K562 (cell line): ENCODE results near the gene TFEC.

Experiments
- CHD7 ChIP-seq: fragments of 200-600 bp; sonication (generic); IDR thresholded peaks from one replicate; pipeline ENCODE4 v1.6.1; 2012; ENCODE audit warnings: mild to moderate bottlenecking, low read depth, low read length, inconsistent platforms
- CTCF ChIP-seq, 3 experiments: IDR thresholded peaks in 2 of 3; conservative IDR thresholded peaks in 1 of 3; 2 replicates each; pipeline ENCODE4 v1.5.1; 2011 to 2012; ENCODE audit warnings: low read length in 3 of 3, mild to moderate bottlenecking in 3 of 3, control low read depth in 2 of 3, improper control_type of control experiment in 1 of 3, inconsistent platforms in 1 of 3, low read depth in 1 of 3, mixed read lengths in 1 of 3, moderate library complexity in 1 of 3; ENCODE audit not compliant: insufficient read depth in 2 of 3
- ETV6 ChIP-seq, 3 experiments: fragments of 150-350 bp in 1 of 3; sonication (generic) in 1 of 3; formaldehyde crosslinking in 1 of 3; IDR thresholded peaks; 2 replicates each; pipeline versions ENCODE4 v1.6.1 to v1.8.0; 2014 to 2022; ENCODE audit warnings: borderline replicate concordance in 2 of 3, low read depth in 2 of 3, antibody characterized with exemption in 1 of 3, low read length in 1 of 3, mild to moderate bottlenecking in 1 of 3, missing genetic modification reagents in 1 of 3
- EZH2 ChIP-seq: IDR thresholded peaks from 2 replicates; pipeline ENCODE4 v1.6.1; 2012; ENCODE audit warnings: low read depth, mild to moderate bottlenecking, inconsistent platforms, low read length, borderline replicate concordance
- KAT8 ChIP-seq: fragments of 450-650 bp; IDR thresholded peaks from 2 replicates; pipeline ENCODE4 v1.6.1; 2016; ENCODE audit warnings: low read depth, mild to moderate bottlenecking
- NBN ChIP-seq: fragments of 450-650 bp; IDR thresholded peaks from 2 replicates; pipeline ENCODE4 v1.6.1; 2016; ENCODE audit warnings: low read depth, mild to moderate bottlenecking
- POLR2A ChIP-seq: fragments of 450-650 bp; conservative IDR thresholded peaks from 2 replicates; pipeline ENCODE4 v1.6.1; 2016
- RBM39 ChIP-seq: fragments of 200-400 bp; formaldehyde crosslinking; optimal IDR thresholded peaks from 2 replicates; pipeline ENCODE3; 2018; ENCODE audit warnings: low read depth, low read length
- STAT6 ChIP-seq: sonication (generic); formaldehyde crosslinking; IDR thresholded peaks from 2 replicates; pipeline ENCODE4 v1.8.1; 2023; ENCODE audit warnings: mild to moderate bottlenecking, missing genetic modification reagents
- ZNF644 ChIP-seq: fragments of 200-800 bp; sonication (Bioruptor generic); IDR thresholded peaks from 2 replicates; pipeline ENCODE4 v1.6.1; 2016; ENCODE audit warnings: low read depth, missing genetic modification characterization, missing compliant biosample characterization
- TF ChIP-seq, protein P1 (sequence below): fragments of 250-450 bp; sonication (Bioruptor Pico); IDR thresholded peaks from 2 replicates; pipeline ENCODE4 v1.8.0; 2021; ENCODE audit warnings: borderline replicate concordance, mild to moderate bottlenecking, moderate library complexity; ENCODE audit not compliant: poor library complexity, severe bottlenecking
- TF ChIP-seq, protein P2 (sequence below): fragments of 250-450 bp; sonication (Bioruptor Pico); IDR thresholded peaks from 2 replicates; pipeline ENCODE4 v1.8.0; 2022; ENCODE audit warnings: inconsistent platforms, mild to moderate bottlenecking, moderate library complexity, borderline replicate concordance
- TF ChIP-seq, protein P3 (sequence below): sonication (generic); formaldehyde crosslinking; IDR thresholded peaks from 2 replicates; pipeline ENCODE4 v1.8.1; 2023; ENCODE audit warnings: mild to moderate bottlenecking, missing genetic modification reagents

GRCh38 chr7:116041615-116042014, 11.1 kb upstream of the TFEC start:
- TF ChIP-seq CTCF (IDR thresholded peaks at IDR 0.05 in 2 of 3, conservative IDR thresholded peaks at IDR 0.05 in 1 of 3; ENCODE audit: insufficient read depth in 2 of 3, low read depth in 1 of 3, low read length in 3 of 3) = no peak
- no peak for TF ChIP-seq EZH2
- TF ChIP-seq, protein P1, sequence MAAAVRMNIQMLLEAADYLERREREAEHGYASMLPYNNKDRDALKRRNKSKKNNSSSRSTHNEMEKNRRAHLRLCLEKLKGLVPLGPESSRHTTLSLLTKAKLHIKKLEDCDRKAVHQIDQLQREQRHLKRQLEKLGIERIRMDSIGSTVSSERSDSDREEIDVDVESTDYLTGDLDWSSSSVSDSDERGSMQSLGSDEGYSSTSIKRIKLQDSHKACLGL (CRISPR knock-in tag) = no peak
- TF ChIP-seq, protein P2, sequence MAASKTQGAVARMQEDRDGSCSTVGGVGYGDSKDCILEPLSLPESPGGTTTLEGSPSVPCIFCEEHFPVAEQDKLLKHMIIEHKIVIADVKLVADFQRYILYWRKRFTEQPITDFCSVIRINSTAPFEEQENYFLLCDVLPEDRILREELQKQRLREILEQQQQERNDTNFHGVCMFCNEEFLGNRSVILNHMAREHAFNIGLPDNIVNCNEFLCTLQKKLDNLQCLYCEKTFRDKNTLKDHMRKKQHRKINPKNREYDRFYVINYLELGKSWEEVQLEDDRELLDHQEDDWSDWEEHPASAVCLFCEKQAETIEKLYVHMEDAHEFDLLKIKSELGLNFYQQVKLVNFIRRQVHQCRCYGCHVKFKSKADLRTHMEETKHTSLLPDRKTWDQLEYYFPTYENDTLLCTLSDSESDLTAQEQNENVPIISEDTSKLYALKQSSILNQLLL = no peak
- TF ChIP-seq, protein P3, sequence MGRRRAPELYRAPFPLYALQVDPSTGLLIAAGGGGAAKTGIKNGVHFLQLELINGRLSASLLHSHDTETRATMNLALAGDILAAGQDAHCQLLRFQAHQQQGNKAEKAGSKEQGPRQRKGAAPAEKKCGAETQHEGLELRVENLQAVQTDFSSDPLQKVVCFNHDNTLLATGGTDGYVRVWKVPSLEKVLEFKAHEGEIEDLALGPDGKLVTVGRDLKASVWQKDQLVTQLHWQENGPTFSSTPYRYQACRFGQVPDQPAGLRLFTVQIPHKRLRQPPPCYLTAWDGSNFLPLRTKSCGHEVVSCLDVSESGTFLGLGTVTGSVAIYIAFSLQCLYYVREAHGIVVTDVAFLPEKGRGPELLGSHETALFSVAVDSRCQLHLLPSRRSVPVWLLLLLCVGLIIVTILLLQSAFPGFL (CRISPR knock-in tag) = no peak
- no peak for TF ChIP-seq ZNF644 (tag)
- no peak for TF ChIP-seq RBM39
- no peak for TF ChIP-seq STAT6 (CRISPR knock-in tag)
- no peak for TF ChIP-seq CHD7
- TF ChIP-seq KAT8 = no peak
- TF ChIP-seq NBN = no peak
- TF ChIP-seq POLR2A = no peak
- TF ChIP-seq ETV6 (IDR thresholded peaks at IDR 0.05; ENCODE audit: borderline replicate concordance in 1 of 2, low read depth in 2 of 2, low read length in 1 of 2) = no peak
- no peak for TF ChIP-seq ETV6 (CRISPR knock-in tag; IDR thresholded peaks at IDR 0.05; ENCODE audit: borderline replicate concordance)
